ENCODE results near the gene PTGIR. TPM values are rescaled to one million over a fixed set of nuclear protein-coding genes. Genes with fewer than 3 reads are reported as not detected.
"Not testable (repeated sequence)": the region's sequence is repeated elsewhere in the genome, so short reads cannot be mapped to it uniquely, and the experiment has no call there.

The PTGIR gene
- total RNA-seq, 4 donors from 2014 or later, result 0.57 to 3.0 (median 1.1) TPM; not detected in 1

GRCh38 chr19:46629546-46630025 is 4.7 kb upstream of the PTGIR start:
- intact Hi-C loops (cut with DNase I), result no loop called here
- no peak overlapping the region for H3K27ac ChIP-seq
- H3K27me3 ChIP-seq, result peaks cover 0 to 41% (median 0%) of the 10 kb centered on the region in 4 donors
- WGBS, 2 donors, result 83 to 88% methylated on average over 9 to 13 of the region's 15 CpGs
- TF ChIP-seq POLR2A (IDR thresholded peaks at IDR 0.05), result no peak
- TF ChIP-seq, protein P1, sequence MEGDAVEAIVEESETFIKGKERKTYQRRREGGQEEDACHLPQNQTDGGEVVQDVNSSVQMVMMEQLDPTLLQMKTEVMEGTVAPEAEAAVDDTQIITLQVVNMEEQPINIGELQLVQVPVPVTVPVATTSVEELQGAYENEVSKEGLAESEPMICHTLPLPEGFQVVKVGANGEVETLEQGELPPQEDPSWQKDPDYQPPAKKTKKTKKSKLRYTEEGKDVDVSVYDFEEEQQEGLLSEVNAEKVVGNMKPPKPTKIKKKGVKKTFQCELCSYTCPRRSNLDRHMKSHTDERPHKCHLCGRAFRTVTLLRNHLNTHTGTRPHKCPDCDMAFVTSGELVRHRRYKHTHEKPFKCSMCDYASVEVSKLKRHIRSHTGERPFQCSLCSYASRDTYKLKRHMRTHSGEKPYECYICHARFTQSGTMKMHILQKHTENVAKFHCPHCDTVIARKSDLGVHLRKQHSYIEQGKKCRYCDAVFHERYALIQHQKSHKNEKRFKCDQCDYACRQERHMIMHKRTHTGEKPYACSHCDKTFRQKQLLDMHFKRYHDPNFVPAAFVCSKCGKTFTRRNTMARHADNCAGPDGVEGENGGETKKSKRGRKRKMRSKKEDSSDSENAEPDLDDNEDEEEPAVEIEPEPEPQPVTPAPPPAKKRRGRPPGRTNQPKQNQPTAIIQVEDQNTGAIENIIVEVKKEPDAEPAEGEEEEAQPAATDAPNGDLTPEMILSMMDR (IDR thresholded peaks at IDR 0.05), result no peak
- H3K4me1 ChIP-seq, result peaks cover 20 to 53% (median 35%) of the 10 kb centered on the region in 3 donors
- no peak for DNase-seq
- no peaks in the 10 kb centered on the region for H3K36me3 ChIP-seq
- H3K4me3 ChIP-seq, result no peak overlapping the region
- no peaks in the 10 kb centered on the region for H3K9me3 ChIP-seq

DNA sequence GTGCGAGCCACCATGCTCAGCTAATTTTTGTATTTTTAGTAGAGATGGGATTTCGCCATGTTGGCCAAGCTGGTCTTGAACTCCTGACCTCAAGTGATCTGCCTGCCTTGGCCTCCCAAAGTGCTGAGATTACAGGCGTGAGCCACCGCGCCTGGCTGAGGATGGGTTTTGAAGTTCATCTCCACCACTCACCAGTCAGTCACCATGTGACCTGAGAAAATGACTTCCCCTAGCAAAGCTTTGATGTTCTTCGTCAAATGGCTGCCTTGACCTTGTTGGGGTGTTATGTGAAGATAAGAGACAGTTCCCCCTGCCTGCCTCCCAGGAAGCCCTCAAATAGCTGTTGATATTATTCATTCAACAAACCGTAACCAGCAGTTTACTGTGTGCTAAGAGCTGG is 4.1 kb upstream of the PTGIR start:
- DNase-seq; H3K36me3 ChIP-seq; H3K9me3 ChIP-seq; intact Hi-C loops (cut with DNase I); H3K4me3 ChIP-seq; H3K27ac ChIP-seq: not testable (repeated sequence)
- WGBS, 2 donors, result 94% methylated on average over 3 to 6 of the region's 7 CpGs
- Histone ChIP-seq H3K27me3 (peaks cover 0 to 35% (median 0%) of the 10 kb centered on the region in 4 donors), H3K4me1 (peaks cover 26 to 53% (median 37%) of the 10 kb centered on the region in 3 donors)

DNA sequence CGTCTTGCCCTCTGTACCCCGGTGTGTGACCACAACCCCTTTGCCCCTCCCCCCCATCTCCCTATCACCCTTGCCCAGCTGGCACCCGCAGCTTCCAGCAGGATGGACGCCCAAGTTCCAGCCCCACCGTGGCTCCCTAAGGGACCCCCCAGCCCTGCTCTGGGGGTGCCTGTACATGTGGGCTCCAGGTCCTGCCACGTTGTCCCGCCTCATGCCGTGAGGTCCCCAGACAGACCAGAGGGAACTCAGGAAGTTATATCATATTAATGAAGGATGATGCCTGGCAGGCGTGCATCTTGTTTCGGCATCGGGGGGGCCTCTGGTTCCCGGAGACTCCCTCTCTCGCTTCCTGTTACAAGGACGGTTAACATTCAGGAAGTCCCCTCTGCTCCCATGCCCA is 1.6 kb upstream of the PTGIR start:
- Histone ChIP-seq H3K27ac (peak overlapping the region; percentile 24 to 93 (median 81)), H3K4me3 (no peak overlapping the region), H3K27me3 (peaks cover 0 to 18% (median 0%) of the 10 kb centered on the region in 4 donors), H3K36me3 (no peaks in the 10 kb centered on the region), H3K9me3 (no peaks in the 10 kb centered on the region), H3K4me1 (peaks cover 23 to 62% (median 34%) of the 10 kb centered on the region in 3 donors)
- TF ChIP-seq, protein P1 (IDR thresholded peaks at IDR 0.05), result no peak
- no peak for TF ChIP-seq POLR2A (IDR thresholded peaks at IDR 0.05)
- intact Hi-C loops (cut with DNase I), result no loop called here
- no peak for DNase-seq
- 49 to 64% methylated on average over 6 to 7 of the region's 14 CpGs for WGBS, 2 donors

- H3K4me3 ChIP-seq, result no peak overlapping the region
- intact Hi-C loops (cut with DNase I), result no loop called here
Observed at GRCh38 chr19:46625731-46626130, 842 bp upstream of the PTGIR start.

GRCh38 chr19:46623915-46624502 is 880 bp downstream of the PTGIR start:
- no peaks in the 10 kb centered on the region for H3K9me3 ChIP-seq
- DNase-seq, result no peak

More at GRCh38 chr19:46625731-46626130, 842 bp upstream of the PTGIR start:
- WGBS, 2 donors, result 80% methylated on average over 9 of the region's 12 CpGs; no CpG with 5 or more reads in 1 of the 2 donors
- peak overlapping the region; percentile 24 to 93 (median 81) for H3K27ac ChIP-seq
- no peaks in the 10 kb centered on the region for H3K36me3 ChIP-seq
- TF ChIP-seq POLR2A (IDR thresholded peaks at IDR 0.05), result no peak
- TF ChIP-seq, protein P1 (IDR thresholded peaks at IDR 0.05), result no peak
- peaks cover 23 to 62% (median 31%) of the 10 kb centered on the region in 3 donors for H3K4me1 ChIP-seq
- no peak for DNase-seq
- H3K27me3 ChIP-seq, result peaks cover 0 to 18% (median 0%) of the 10 kb centered on the region in 4 donors
- H3K9me3 ChIP-seq, result no peaks in the 10 kb centered on the region

More at GRCh38 chr19:46623915-46624502, 880 bp downstream of the PTGIR start:
- no peaks in the 10 kb centered on the region for H3K36me3 ChIP-seq
- WGBS, 2 donors, result 83 to 85% methylated on average over 13 to 19 of the region's 35 CpGs
- peaks cover 23 to 76% (median 40%) of the 10 kb centered on the region in 3 donors for H3K4me1 ChIP-seq
- intact Hi-C loops (cut with DNase I), result loop anchor here (5.0 kb wide), 1 partner anchor 38 kb away; the partner anchor contains the start of gene DACT3
- peak overlapping the region; percentile 29 to 93 (median 81) for H3K27ac ChIP-seq
- peaks cover 0 to 16% (median 0%) of the 10 kb centered on the region in 4 donors for H3K27me3 ChIP-seq
- no peak for TF ChIP-seq POLR2A (IDR thresholded peaks at IDR 0.05)
- TF ChIP-seq, protein P1 (IDR thresholded peaks at IDR 0.05), result no peak
- H3K4me3 ChIP-seq, result peak overlapping the region in 2 of 4 donors; percentile 22 to 48
